Skeletal muscle satellite cell (primary cell): ENCODE data around the gene CDC14A.

Source experiments
- H3K27me3 ChIP-seq: 2 replicates; pipeline ENCODE4 v1.7.0; 2013; ENCODE audit warnings: low read length; ENCODE audit not compliant: control insufficient read depth, insufficient read depth
- H3K36me3 ChIP-seq: 2 replicates; pipeline ENCODE4 v1.7.0; 2013; ENCODE audit warnings: mild to moderate bottlenecking, control low read depth, low read length; ENCODE audit not compliant: insufficient read depth
- H3K4me1 ChIP-seq: 2 replicates; pipeline ENCODE4 v1.7.0; 2013; ENCODE audit warnings: low read length; ENCODE audit not compliant: control insufficient read depth, insufficient read depth
- H3K4me2 ChIP-seq: 2 replicates; pipeline ENCODE4 v1.7.0; 2013; ENCODE audit warnings: mild to moderate bottlenecking, low read length
- H3K4me3 ChIP-seq: 2 replicates; pipeline ENCODE4 v1.7.0; 2013; ENCODE audit warnings: low read length
- H3K9ac ChIP-seq: 2 replicates; pipeline ENCODE4 v1.7.0; 2013; ENCODE audit warnings: mild to moderate bottlenecking, low read depth, low read length, moderate library complexity
- H3K9me3 ChIP-seq: replicated peaks from 2 replicates; pipeline ENCODE4 v1.7.0; 2013; ENCODE audit warnings: mild to moderate bottlenecking, control low read depth, low read length

CDC14A gene

GRCh38 chr1:100353071-100353801 is 930 bp downstream of the CDC14A start:
- Histone ChIP-seq H3K27me3 (no peaks in the 10 kb centered on the region), H3K9ac (peak overlapping the region; percentile 89), H3K9me3 (no peaks in the 10 kb centered on the region), H3K4me1 (peaks cover 18% of the 10 kb centered on the region), H3K36me3 (no peaks in the 10 kb centered on the region), H3K4me2 (peak overlapping the region; percentile 87), H3K4me3 (peak overlapping the region; percentile 96)

- Histone ChIP-seq H3K9me3 (no peaks in the 10 kb centered on the region), H3K4me3 (peak overlapping the region; percentile 96), H3K27me3 (no peaks in the 10 kb centered on the region), H3K36me3 (no peaks in the 10 kb centered on the region), H3K9ac (peak overlapping the region; percentile 89), H3K4me1 (peaks cover 18% of the 10 kb centered on the region), H3K4me2 (peak overlapping the region; percentile 87)
Measured at GRCh38 chr1:100353988-100354387, 1.7 kb downstream of the CDC14A start.

DNA sequence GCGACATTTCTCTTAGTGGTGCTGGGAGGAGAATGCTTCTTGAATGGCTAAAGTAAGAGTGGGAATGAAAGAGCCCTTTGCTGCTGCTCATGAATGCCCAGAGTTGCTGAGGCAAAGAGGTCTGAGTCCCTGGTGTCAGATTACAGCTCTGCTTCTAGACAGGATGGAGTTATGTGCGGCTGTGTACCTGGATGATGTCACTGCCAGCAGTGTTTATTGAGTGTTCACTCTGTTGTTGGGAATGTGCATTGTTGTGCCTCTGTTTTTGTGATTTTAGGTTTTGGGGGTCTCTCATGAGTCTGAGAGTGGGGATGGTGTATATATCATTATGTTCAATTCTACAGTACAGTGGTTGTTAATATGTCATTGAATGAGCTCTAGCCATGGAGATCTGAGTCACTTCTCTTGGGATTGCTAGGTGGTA is 2.7 kb downstream of the CDC14A start:
- Histone ChIP-seq H3K9ac (no peak overlapping the region), H3K9me3 (no peaks in the 10 kb centered on the region), H3K36me3 (no peaks in the 10 kb centered on the region), H3K27me3 (no peaks in the 10 kb centered on the region), H3K4me2 (peak overlapping the region; percentile 87), H3K4me3 (no peak overlapping the region), H3K4me1 (peaks cover 18% of the 10 kb centered on the region)

- peaks cover 21% of the 10 kb centered on the region for H3K4me1 ChIP-seq
Measured at GRCh38 chr1:100358210-100358609, 5.9 kb downstream of the CDC14A start.

GRCh38 chr1:100359139-100359538 is 6.8 kb downstream of the CDC14A start:
- H3K27me3 ChIP-seq, result no peaks in the 10 kb centered on the region
- H3K9ac ChIP-seq, result no peak overlapping the region
- H3K36me3 ChIP-seq, result no peaks in the 10 kb centered on the region
- H3K4me3 ChIP-seq, result no peak overlapping the region
- no peak overlapping the region for H3K4me2 ChIP-seq
- H3K9me3 ChIP-seq, result no peaks in the 10 kb centered on the region
- H3K4me1 ChIP-seq, result peaks cover 12% of the 10 kb centered on the region

More at GRCh38 chr1:100358210-100358609, 5.9 kb downstream of the CDC14A start:
- no peaks in the 10 kb centered on the region for H3K27me3 ChIP-seq
- H3K9me3 ChIP-seq, result no peaks in the 10 kb centered on the region
- no peak overlapping the region for H3K4me3 ChIP-seq
- no peak overlapping the region for H3K9ac ChIP-seq
- no peak overlapping the region for H3K4me2 ChIP-seq
- H3K36me3 ChIP-seq, result no peaks in the 10 kb centered on the region

DNA sequence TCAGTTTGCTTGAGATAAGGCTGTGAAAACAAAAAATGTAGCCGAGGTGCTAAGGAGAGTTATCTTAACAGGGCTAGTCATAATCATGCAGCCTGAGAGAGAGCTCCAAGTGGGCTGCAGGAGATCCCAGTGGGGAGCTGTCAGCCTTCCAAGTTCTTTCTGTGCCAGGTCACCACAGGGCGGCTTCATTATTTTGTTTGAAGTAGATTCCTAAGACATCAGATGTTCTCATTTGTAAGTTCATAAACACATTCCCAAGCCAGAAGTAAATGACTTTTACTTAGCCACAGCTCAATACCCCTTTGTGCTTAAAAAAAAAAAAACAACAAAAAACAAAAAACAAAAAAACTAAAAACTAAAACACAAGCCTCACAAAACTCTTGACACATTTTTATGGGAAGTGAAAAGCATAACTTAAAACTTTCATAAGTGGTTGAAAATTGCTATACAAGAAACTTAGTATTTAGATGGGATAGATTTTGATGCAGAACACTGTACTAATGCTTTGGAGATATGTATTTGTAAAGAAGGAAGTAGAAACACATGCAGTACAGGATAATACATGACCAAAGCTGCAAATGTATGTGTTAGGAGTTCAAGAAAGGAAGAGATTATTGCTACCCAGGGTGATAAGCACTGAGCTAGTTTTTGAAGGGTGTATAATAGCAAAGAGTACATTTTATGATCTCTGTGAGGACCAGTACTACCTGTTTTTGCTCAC is 8.6 kb downstream of the CDC14A start:
- Histone ChIP-seq H3K27me3 (no peaks in the 10 kb centered on the region), H3K4me3 (no peak overlapping the region), H3K36me3 (no peaks in the 10 kb centered on the region), H3K4me2 (no peak overlapping the region), H3K4me1 (peaks cover 3% of the 10 kb centered on the region), H3K9ac (no peak overlapping the region), H3K9me3 (no peaks in the 10 kb centered on the region)

- Histone ChIP-seq H3K9me3 (no peaks in the 10 kb centered on the region), H3K9ac (no peak overlapping the region), H3K36me3 (no peaks in the 10 kb centered on the region), H3K4me2 (no peak overlapping the region), H3K27me3 (no peaks in the 10 kb centered on the region), H3K4me1 (peaks cover 3% of the 10 kb centered on the region), H3K4me3 (no peak overlapping the region)
Measured at GRCh38 chr1:100361511-100362089, 9.3 kb downstream of the CDC14A start.

DNA sequence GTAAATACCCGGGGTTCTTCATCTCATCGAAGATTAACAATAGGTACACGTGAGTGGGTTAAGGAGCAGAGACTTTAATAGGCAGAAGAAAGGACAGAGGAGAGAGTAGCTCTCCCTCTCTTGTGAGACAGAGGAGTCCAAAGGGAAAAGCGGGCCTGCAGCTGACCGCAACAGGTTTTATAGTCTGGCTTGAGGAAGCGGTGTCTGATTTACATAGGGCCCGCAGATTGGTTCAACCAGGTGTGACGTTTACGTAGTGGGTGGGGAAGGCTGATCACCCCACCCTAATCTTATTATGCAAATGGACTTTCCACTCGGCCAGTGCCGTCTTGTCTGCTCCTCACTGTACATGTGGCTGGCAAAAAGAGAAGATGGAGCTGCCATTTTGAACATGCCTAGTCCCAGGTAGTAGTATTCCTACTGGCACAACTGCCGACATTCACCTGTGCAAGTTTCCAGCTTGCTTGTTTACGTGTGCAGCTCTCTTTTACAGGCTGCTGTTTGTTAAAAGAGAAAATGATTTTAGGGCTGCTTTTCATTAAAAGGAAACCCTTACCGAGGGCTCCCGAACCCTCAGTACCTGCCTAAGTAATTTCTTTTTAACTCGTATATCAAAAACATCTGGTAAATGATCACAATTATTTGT is 10.6 kb downstream of the CDC14A start:
- no peak overlapping the region for H3K4me2 ChIP-seq
- H3K9me3 ChIP-seq, result no peaks in the 10 kb centered on the region
- no peak overlapping the region for H3K9ac ChIP-seq
- H3K4me1 ChIP-seq, result peaks cover 3% of the 10 kb centered on the region
- no peaks in the 10 kb centered on the region for H3K27me3 ChIP-seq
- H3K4me3 ChIP-seq, result no peak overlapping the region
- no peaks in the 10 kb centered on the region for H3K36me3 ChIP-seq

DNA sequence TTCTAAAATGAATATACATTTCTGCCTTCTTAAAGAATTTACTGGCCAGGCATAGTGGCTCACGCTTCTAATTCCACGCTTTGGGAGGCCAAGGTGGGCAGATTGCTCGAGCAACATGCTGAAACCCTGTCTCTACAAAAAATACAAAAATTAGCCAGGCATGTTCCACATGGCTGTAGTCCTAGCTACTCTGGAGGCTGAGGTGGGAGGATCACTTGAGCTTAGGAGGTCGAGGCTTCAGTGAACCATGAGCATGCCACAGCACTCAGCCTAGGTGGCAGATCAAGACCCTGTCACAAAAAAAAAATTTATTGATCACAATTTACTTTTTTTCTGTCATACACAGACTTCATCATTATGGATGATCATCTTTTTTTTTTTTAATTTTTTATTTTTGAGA is 11.5 kb downstream of the CDC14A start:
- H3K4me2 ChIP-seq, result no peak overlapping the region
- no peak overlapping the region for H3K9ac ChIP-seq
- no peak overlapping the region for H3K4me3 ChIP-seq
- no peaks in the 10 kb centered on the region for H3K36me3 ChIP-seq
- no peaks in the 10 kb centered on the region for H3K27me3 ChIP-seq
- H3K4me1 ChIP-seq, result peaks cover 3% of the 10 kb centered on the region
- no peaks in the 10 kb centered on the region for H3K9me3 ChIP-seq

DNA sequence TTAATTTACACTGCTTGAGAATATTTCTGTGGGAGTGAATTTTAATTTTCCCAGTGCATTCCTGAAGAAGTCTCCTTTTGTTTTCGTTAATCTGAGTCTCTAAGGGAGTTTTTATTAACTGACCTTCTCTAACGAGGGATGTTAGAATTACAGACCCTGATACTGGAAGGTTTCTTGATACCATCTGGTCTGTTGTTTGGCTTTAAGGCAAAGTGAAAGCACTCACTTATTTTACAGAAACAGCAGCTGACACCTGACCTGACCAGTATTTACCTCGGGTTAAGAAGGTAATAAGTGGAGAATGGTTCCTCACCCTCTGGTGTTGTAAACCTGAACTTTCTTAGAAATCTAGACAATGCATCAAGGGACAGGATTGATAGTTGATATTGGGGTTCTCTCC is 12.4 kb downstream of the CDC14A start:
- H3K4me3 ChIP-seq, result no peak overlapping the region
- no peaks in the 10 kb centered on the region for H3K36me3 ChIP-seq
- no peak overlapping the region for H3K9ac ChIP-seq
- peaks cover 3% of the 10 kb centered on the region for H3K4me1 ChIP-seq
- H3K4me2 ChIP-seq, result no peak overlapping the region
- no peaks in the 10 kb centered on the region for H3K9me3 ChIP-seq
- H3K27me3 ChIP-seq, result no peaks in the 10 kb centered on the region

GRCh38 chr1:100366209-100366525 is 13.9 kb downstream of the CDC14A start:
- no peak overlapping the region for H3K4me3 ChIP-seq
- H3K36me3 ChIP-seq, result no peaks in the 10 kb centered on the region
- no peak overlapping the region for H3K9ac ChIP-seq
- H3K4me1 ChIP-seq, result no peaks in the 10 kb centered on the region
- no peak overlapping the region for H3K4me2 ChIP-seq
- H3K27me3 ChIP-seq, result no peaks in the 10 kb centered on the region
- H3K9me3 ChIP-seq, result no peaks in the 10 kb centered on the region
